Adrenal gland (tissue), 12 donors: Measurements from ENCODE around the gene NOXA1. TPM values are rescaled to one million over a fixed set of nuclear protein-coding genes. Genes with fewer than 3 reads are reported as not detected.
"Not testable (repeated sequence)": the region's sequence is repeated elsewhere in the genome, so short reads cannot be mapped to it uniquely, and the experiment has no call there.

Experiments used
- DNase-seq, 7 donors: peaks; one replicate each; pipeline ENCODE4 v3.0.0-alpha.2; 2019 to 2020
- H3K27ac ChIP-seq, 5 donors: fragments of 200-600 bp; sonication (generic) in 4 of 5; 1 replicate in 3 of 5; 2 replicates in 2 of 5; pipeline versions ENCODE4 v1.5.1 to v1.8.0; 2016 to 2020; ENCODE audit warnings: mild to moderate bottlenecking in 1 of 5
- H3K27me3 ChIP-seq: fragments of 200-600 bp; 2 replicates; pipeline ENCODE4 v1.8.0; 2021
- H3K36me3 ChIP-seq, 2 donors: fragments of 200-600 bp; replicated peaks in 1 of 2; 1 replicate in 1 of 2; 2 replicates in 1 of 2; pipeline versions ENCODE4 v1.5.1 to v1.8.0; 2018 to 2022
- H3K4me1 ChIP-seq, 2 donors: fragments of 200-600 bp; replicated peaks in 1 of 2; 1 replicate in 1 of 2; 2 replicates in 1 of 2; pipeline versions ENCODE4 v1.5.1 to v1.8.0; 2018 to 2021
- H3K4me3 ChIP-seq, 4 donors: fragments of 200-600 bp; sonication (generic) in 3 of 4; one replicate each; pipeline ENCODE4 v1.5.1; 2016 to 2018
- H3K9me3 ChIP-seq, 3 donors: fragments of 200-600 bp; sonication (generic) in 1 of 3; replicated peaks in 1 of 3; 1 replicate in 2 of 3; 2 replicates in 1 of 3; pipeline versions ENCODE4 v1.5.1 to v1.8.0; 2016 to 2021
- CTCF ChIP-seq, 6 experiments: fragments of 450-650 bp in 4 of 6; fragments of 200-600 bp in 2 of 6; sonication (generic) in 1 of 6; IDR thresholded peaks; 1 replicate in 5 of 6; 2 replicates in 1 of 6; pipeline versions ENCODE4 v1.5.1 to v1.8.0; 2016 to 2021; ENCODE audit warnings: antibody characterized with exemption in 6 of 6, mild to moderate bottlenecking in 2 of 6, moderate library complexity in 1 of 6
- POLR2A ChIP-seq, 2 donors: fragments of 450-650 bp; IDR thresholded peaks; one replicate each; pipeline ENCODE4 v1.6.1; 2017; ENCODE audit warnings: antibody characterized with exemption in 2 of 2, mild to moderate bottlenecking in 2 of 2, moderate library complexity in 1 of 2
- WGBS, 4 donors: extraction: QIAGEN DNeasy Blood & Tissue Kit in 2 of 4; methylation state at CpG; one replicate each; pipeline versions ENCODE4 v1.1.5 to v1.1.7; 2013 to 2017; 5-methylcytosine and 5-hydroxymethylcytosine counted together
- intact Hi-C, 2 donors: fragments of 100-400 bp; cut with DNase I; formaldehyde crosslinking; loops; one replicate each; pipeline versions ENCODE4 v1.14.1 to v1.15.0; 2022 to 2023
- polyA plus RNA-seq, 3 donors: library from polyadenylated mRNA; stranded (reverse); fragments of 200-250 nt in 2 of 3; fragments of 350-450 nt in 1 of 3; fragmentation: Illumina TruSeq in 1 of 3; extraction: RNeasy Lipid Tissue Mini Kit (QIAGEN cat#74804) in 1 of 3; gene quantifications; one replicate each; pipeline ENCODE4 v1.2.3, GENCODE V29; 2013 to 2014
- total RNA-seq, 9 donors: library from RNA; depleted of rRNA in 4 of 9; stranded (reverse); fragments of >200 nt in 4 of 9; fragments of 120-200 nt in 1 of 9; fragmentation: NEBNext Ultra II Directional in 1 of 9; extraction: Animal tissue kit (Norgen Biotek cat#: 25700) in 1 of 9; gene quantifications; one replicate each; pipeline versions ENCODE4 v1.1.0 to v1.2.4, GENCODE V29; 2013 to 2023
- donor health status: healthy with polysubstance abuse.
- donor health status: Bipolar disorder and iron deficiency.
- donor health status: DM: yes; HTN: yes; CAD: no.
- donor health status: DM: no; HTN: no; CAD: no.
- donor health status: DM: no; HTN: no; CAD: no.
- donor health status: DM: yes; HTN: yes; CAD: no.

Gene NOXA1
- total and polyA plus RNA-seq, 12 donors: 2.9 to 50.7 (median 9.4) TPM; not detected in 1

DNA sequence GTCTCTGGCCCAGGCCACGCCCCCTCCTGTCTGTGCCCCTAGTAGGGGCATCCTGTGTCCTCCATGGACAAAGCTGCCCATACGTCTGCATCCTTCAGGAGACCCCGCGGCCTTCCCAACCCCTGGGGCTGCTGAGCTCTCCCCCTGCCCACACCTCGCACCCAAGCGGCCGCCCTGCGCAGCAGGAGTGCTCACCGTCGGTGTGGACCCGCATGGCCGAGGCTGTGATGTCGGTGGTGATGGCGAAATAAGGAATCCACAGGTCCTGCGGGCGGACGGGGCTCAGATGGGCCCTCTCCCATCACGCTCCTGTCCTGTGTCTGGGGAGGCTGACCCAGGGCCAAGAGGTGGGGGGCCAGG lies 40.7 kb downstream of the NOXA1 start:
- DNase-seq: no peak
- intact Hi-C loops: no loop called here

DNA sequence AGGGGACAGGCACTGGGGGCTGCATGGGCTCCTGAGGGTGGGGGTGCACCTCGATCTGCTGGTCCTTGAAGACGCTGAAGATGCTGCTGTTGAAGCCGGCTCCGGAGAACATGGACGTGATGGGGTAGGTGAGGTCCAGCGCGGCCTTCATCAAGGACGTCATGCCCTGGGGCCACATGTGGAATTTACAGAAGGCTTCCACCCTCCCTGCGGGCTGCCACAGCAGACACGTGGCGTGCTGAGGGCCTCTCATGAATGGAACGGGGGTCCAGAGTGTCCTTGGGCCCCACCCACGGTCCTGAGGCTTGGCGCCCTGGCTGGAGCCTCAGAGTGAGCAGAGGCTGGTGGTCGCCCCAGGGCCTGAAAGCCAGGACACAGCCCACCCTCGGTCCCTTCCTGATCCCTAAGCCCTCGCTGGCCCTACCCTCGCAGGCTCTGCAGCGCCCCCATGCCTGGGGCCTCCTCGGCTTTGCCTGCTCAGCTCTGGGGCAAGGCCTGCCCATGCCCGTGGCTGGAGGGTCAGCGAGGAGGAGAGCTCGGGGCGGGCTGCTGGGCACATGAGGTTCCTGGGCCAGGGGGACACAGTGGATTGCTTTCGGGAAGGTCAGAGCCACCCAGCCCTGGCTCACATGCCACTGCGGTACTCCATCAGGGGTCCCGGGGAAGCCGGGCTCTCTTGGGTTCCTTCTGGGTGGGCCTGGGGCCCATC lies 41.3 kb downstream of the NOXA1 start:
- TF ChIP-seq CTCF (IDR thresholded peaks at IDR 0.05) (no peak), POLR2A (IDR thresholded peaks at IDR 0.05) (no peak)
- peak in 2 of 7 donors; percentile 14 to 15 for DNase-seq
- 91 to 94% (median 93%) methylated on average over 9 to 28 of the region's 28 CpGs for WGBS, 4 donors
- H3K36me3 ChIP-seq: no peaks in the 10 kb centered on the region
- H3K27me3 ChIP-seq: no peaks in the 10 kb centered on the region
- no peak overlapping the region for H3K4me3 ChIP-seq
- intact Hi-C loops: no loop called here
- H3K27ac ChIP-seq: no peak overlapping the region
- H3K4me1 ChIP-seq: peaks cover 4 to 15% of the 10 kb centered on the region in 2 donors
- H3K9me3 ChIP-seq: no peaks in the 10 kb centered on the region

More for the DNA sequence above, 40.7 kb downstream of the NOXA1 start:
- H3K27ac ChIP-seq: no peak overlapping the region
- no peak for TF ChIP-seq CTCF (IDR thresholded peaks at IDR 0.05)
- no peak for TF ChIP-seq POLR2A (IDR thresholded peaks at IDR 0.05)
- H3K4me3 ChIP-seq: no peak overlapping the region
- no peaks in the 10 kb centered on the region for H3K36me3 ChIP-seq
- WGBS, 4 donors: 93 to 100% (median 95%) methylated on average over 1 to 18 of the region's 18 CpGs
- H3K27me3 ChIP-seq: no peaks in the 10 kb centered on the region
- no peaks in the 10 kb centered on the region for H3K9me3 ChIP-seq
- H3K4me1 ChIP-seq: peaks cover 6 to 16% of the 10 kb centered on the region in 2 donors

- TF ChIP-seq POLR2A (IDR thresholded peaks at IDR 0.05): no peak
- no peak for TF ChIP-seq CTCF (IDR thresholded peaks at IDR 0.05)
- Histone ChIP-seq H3K4me3 (peak overlapping the region in 1 of 4 donors; percentile 31), H3K36me3 (no peaks in the 10 kb centered on the region), H3K9me3 (no peaks in the 10 kb centered on the region), H3K27ac (peak overlapping the region in 3 of 5 donors; percentile 57 to 92 (median 72)), H3K27me3 (no peaks in the 10 kb centered on the region), H3K4me1 (peaks cover 0 to 11% of the 10 kb centered on the region in 2 donors)
- WGBS, 4 donors: 44 to 66% (median 55%) methylated on average over 8 to 23 of the region's 23 CpGs
- peak; percentile 49 to 85 (median 81) for DNase-seq
- intact Hi-C loops: no loop called here
Measured at GRCh38 chr9:137465000-137465719, 42.0 kb downstream of the NOXA1 start.

DNA sequence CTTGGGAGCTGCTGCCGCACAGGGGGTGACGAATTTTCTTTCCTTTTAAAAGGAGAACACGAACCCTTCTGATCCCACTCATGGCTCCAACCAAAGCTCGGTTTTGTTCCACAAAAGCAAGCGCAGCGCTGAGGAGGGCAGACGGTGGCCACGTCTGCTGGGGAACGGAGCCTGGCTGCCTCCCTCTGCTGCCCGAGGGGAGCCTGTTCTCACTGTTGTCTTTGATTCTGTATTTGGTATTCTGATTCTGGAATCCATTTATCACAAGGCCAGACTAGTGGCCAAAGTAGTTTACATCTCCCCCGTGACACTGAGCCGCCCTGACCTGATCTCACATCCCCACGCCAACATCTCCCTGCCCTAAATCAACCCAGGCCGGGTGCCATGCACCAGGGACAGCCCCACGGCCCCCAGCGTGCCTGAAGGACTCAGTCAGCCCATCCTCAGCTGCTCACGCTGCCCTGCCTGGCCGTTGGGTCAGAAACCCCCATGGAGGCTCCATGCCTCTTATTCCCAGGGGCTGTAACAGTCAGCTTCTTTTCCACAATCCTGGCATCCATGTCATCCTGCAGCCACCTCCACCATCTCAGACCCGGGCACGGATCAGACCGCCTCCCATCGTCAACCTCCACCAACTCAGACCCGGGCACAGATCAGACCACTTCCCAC lies 42.7 kb downstream of the NOXA1 start:
- DNase-seq: peak in 3 of 7 donors; percentile 23 to 43 (median 36)

DNA sequence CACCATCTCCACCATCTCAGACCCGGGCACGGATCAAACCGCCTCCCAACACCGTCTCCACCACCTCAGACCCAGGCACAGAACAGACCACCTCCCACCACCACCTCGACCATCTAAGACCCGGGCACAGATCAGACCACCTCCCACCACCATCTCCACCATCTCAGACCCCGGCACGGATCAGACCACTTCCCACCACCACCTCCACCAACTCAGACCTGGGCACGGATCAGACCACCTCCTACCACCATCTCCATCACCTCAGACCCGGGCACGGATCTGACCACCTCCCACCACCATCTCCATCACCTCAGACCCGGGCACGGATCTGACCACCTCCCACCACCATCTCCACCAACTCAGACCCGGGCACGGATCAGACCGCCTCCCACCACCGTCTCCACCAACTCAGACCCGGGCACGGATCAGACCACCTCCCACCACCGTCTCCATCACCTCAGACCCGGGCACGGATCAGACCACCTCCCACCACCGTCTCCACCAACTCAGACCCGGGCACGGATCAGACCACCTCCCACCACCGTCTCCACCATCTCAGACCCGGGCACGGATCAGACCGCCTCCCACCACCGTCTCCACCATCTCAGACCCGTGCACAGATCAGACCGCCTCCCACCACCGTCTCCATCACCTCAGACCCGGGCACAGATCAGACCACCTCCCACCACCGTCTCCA lies 43.3 kb downstream of the NOXA1 start:
- H3K9me3 ChIP-seq, H3K4me3 ChIP-seq, intact Hi-C loops, H3K27me3 ChIP-seq, H3K36me3 ChIP-seq: not testable (repeated sequence)
- H3K4me1 ChIP-seq: peaks cover 0 to 11% of the 10 kb centered on the region in 2 donors
- 85 to 93% (median 90%) methylated on average over 35 of the region's 35 CpGs for WGBS, 4 donors
- DNase-seq: peak in 1 of 7 donors; percentile 12
- H3K27ac ChIP-seq: peak overlapping the region in 1 of 5 donors; percentile 92

More for the DNA sequence above, 42.7 kb downstream of the NOXA1 start:
- H3K9me3 ChIP-seq: no peaks in the 10 kb centered on the region
- H3K36me3 ChIP-seq: no peaks in the 10 kb centered on the region
- peak overlapping the region in 1 of 4 donors; percentile 31 for H3K4me3 ChIP-seq
- no peaks in the 10 kb centered on the region for H3K27me3 ChIP-seq
- WGBS, 4 donors: 53 to 68% (median 58%) methylated on average over 22 to 23 of the region's 23 CpGs
- peak overlapping the region in 3 of 5 donors; percentile 57 to 92 (median 72) for H3K27ac ChIP-seq
- peaks cover 0 to 11% of the 10 kb centered on the region in 2 donors for H3K4me1 ChIP-seq
- no peak for TF ChIP-seq CTCF (IDR thresholded peaks at IDR 0.05)
- peak in 1 of 2 donors; percentile 47 for TF ChIP-seq POLR2A (IDR thresholded peaks at IDR 0.05)
- intact Hi-C loops: no loop called here
